ENCODE results near the gene WDR27.

WDR27 gene

GRCh38 chr6:169701954-169702839 is at the start of gene WDR27, which contains the start of gene C6orf120:
WDR27 (minus strand) TSS chr6:169702029; CDS start chr6:169689005, 13,024 bp downstream.
C6orf120 (plus strand) TSS chr6:169702126; CDS start chr6:169702460, 334 bp downstream.
- DNase-seq (ENCODE audit: low spot score) = peak; percentile 92

GRCh38 chr6:169746556-169746955 is 44.7 kb upstream of the WDR27 start:
- no peak for DNase-seq (ENCODE audit: low spot score)

GRCh38 chr6:169745405-169745804 is 43.6 kb upstream of the WDR27 start:
- no peak for DNase-seq (ENCODE audit: low spot score)

- DNase-seq (ENCODE audit: low spot score) = no peak
These were observed 39.5 kb upstream of the WDR27 start for GRCh38 chr6:169741344-169741743.

- no peak for DNase-seq (ENCODE audit: low spot score)
These were observed 37.2 kb upstream of the WDR27 start for GRCh38 chr6:169738976-169739529.

GRCh38 chr6:169738204-169738975 is 36.6 kb upstream of the WDR27 start:
- DNase-seq (ENCODE audit: low spot score) = no peak

GRCh38 chr6:169729961-169730360 is 28.1 kb upstream of the WDR27 start:
- no peak for DNase-seq (ENCODE audit: low spot score)

GRCh38 chr6:169726963-169727362 is 25.1 kb upstream of the WDR27 start:
- no peak for DNase-seq (ENCODE audit: low spot score)

GRCh38 chr6:169726049-169726400 is 24.2 kb upstream of the WDR27 start:
- DNase-seq (ENCODE audit: low spot score) = no peak

GRCh38 chr6:169725125-169726048 is 23.6 kb upstream of the WDR27 start:
- peak; percentile 47 for DNase-seq (ENCODE audit: low spot score)

GRCh38 chr6:169724494-169725124 is 22.8 kb upstream of the WDR27 start, which contains the start of gene PHF10:
PHF10 (minus strand) TSS chr6:169724500; CDS start chr6:169723931, 569 bp downstream.
- peak; percentile 49 for DNase-seq (ENCODE audit: low spot score)

- peak; percentile 49 for DNase-seq (ENCODE audit: low spot score)
These were observed 22.2 kb upstream of the WDR27 start for GRCh38 chr6:169723991-169724493.

GRCh38 chr6:169723200-169723909 is 21.5 kb upstream of the WDR27 start:
- peak; percentile 72 for DNase-seq (ENCODE audit: low spot score)

GRCh38 chr6:169722362-169723199 is 20.8 kb upstream of the WDR27 start:
- peak; percentile 48 for DNase-seq (ENCODE audit: low spot score)

- no peak for DNase-seq (ENCODE audit: low spot score)
These were observed 18.5 kb upstream of the WDR27 start for GRCh38 chr6:169720207-169720855.

GRCh38 chr6:169719117-169719516 is 17.3 kb upstream of the WDR27 start:
- DNase-seq (ENCODE audit: low spot score) = no peak

- DNase-seq (ENCODE audit: low spot score) = no peak
These were observed 12.8 kb upstream of the WDR27 start for GRCh38 chr6:169714595-169714994.

- no peak for DNase-seq (ENCODE audit: low spot score)
These were observed 12.3 kb upstream of the WDR27 start for GRCh38 chr6:169714178-169714577.

- no peak for DNase-seq (ENCODE audit: low spot score)
These were observed 8.2 kb upstream of the WDR27 start for GRCh38 chr6:169710009-169710408.

All from globus pallidus (tissue), 1 donor.